C4-2B (cell line): ENCODE data around the gene FAM185A.

Experiments
- ZFX ChIP-seq: fragments of 450-650 bp; IDR thresholded peaks from 2 replicates; pipeline ENCODE4 v1.6.1; 2017
- TF ChIP-seq, protein P1 (sequence below): fragments of 450-650 bp; conservative IDR thresholded peaks from 2 replicates; pipeline ENCODE4 v1.5.1; 2017; ENCODE audit warnings: mild to moderate bottlenecking

DNA sequence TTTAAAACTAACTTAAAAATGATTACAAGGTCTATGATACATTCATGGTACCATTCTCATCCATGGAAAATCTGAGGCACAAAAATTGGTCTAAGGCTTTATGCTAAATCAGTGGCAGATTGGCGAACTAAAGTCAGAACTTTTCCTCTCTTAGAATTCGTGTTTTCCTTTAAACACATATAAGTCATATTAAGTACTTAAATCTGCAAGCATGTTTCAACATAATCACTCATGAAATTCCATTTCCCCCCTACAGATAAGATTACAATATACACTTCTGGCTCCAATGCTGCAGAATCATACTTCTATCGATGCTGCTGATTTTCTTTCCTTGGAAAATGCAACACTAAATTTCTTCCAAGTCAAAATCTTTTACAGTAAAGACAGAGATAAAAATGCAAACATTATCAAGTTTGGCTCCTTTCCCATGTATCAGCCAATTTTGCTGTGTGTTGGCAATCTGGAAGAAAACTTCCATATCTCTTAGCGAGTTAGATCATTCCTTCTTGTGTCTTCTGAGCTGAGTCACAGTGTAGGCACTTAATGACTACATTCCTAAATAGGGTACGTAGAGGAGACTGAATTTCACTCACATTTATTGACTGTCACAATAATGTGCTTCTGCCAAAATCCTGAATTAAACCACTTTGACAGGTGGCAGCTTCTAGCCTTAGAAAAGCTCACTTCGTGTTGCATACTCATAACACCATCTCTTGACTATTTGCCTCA, 87.6 kb downstream of the FAM185A start:
- TF ChIP-seq, protein P1, sequence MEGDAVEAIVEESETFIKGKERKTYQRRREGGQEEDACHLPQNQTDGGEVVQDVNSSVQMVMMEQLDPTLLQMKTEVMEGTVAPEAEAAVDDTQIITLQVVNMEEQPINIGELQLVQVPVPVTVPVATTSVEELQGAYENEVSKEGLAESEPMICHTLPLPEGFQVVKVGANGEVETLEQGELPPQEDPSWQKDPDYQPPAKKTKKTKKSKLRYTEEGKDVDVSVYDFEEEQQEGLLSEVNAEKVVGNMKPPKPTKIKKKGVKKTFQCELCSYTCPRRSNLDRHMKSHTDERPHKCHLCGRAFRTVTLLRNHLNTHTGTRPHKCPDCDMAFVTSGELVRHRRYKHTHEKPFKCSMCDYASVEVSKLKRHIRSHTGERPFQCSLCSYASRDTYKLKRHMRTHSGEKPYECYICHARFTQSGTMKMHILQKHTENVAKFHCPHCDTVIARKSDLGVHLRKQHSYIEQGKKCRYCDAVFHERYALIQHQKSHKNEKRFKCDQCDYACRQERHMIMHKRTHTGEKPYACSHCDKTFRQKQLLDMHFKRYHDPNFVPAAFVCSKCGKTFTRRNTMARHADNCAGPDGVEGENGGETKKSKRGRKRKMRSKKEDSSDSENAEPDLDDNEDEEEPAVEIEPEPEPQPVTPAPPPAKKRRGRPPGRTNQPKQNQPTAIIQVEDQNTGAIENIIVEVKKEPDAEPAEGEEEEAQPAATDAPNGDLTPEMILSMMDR = no peak
- no peak for TF ChIP-seq ZFX
